SK-N-SH (cell line): ENCODE measurements around the gene NTM.

Experiments used
- CHD2 ChIP-seq: fragments of 150-350 bp; IDR thresholded peaks from 2 replicates; pipeline ENCODE4 v1.6.1; 2018; ENCODE audit warnings: low read length; ENCODE audit not compliant: partially characterized antibody
- CTCF ChIP-seq: fragments of 200-600 bp; sonication (generic); IDR thresholded peaks from 2 replicates; pipeline ENCODE4 v1.6.1; 2017; ENCODE audit warnings: antibody characterized with exemption, mild to moderate bottlenecking, moderate library complexity
- EP300 ChIP-seq, 2 experiments: IDR thresholded peaks; 2 replicates each; pipeline versions ENCODE4 v1.4.0 to v1.6.1; 2012; ENCODE audit warnings: borderline replicate concordance in 1 of 2, low read depth in 1 of 2, low read length in 1 of 2
- EZH2phosphoT487 ChIP-seq: fragments of 200-600 bp; sonication (generic); IDR thresholded peaks from 2 replicates; pipeline ENCODE4 v1.6.1; 2017; ENCODE audit warnings: low read depth, mixed run types, mild to moderate bottlenecking, antibody characterized with exemption, moderate library complexity, borderline replicate concordance
- GABPA ChIP-seq: IDR thresholded peaks from 2 replicates; pipeline ENCODE4 v1.4.0; 2012; ENCODE audit warnings: low read depth, mild to moderate bottlenecking
- GATA2 ChIP-seq: sonication (generic); formaldehyde crosslinking; IDR thresholded peaks from 2 replicates; pipeline ENCODE4 v1.5.0; 2020; ENCODE audit warnings: mild to moderate bottlenecking, missing genetic modification reagents
- JUND ChIP-seq: IDR thresholded peaks from 2 replicates; pipeline ENCODE4 v1.4.0; 2012
- MEF2A ChIP-seq: IDR thresholded peaks from 2 replicates; pipeline ENCODE4 v1.4.0; 2012; ENCODE audit warnings: low read depth, borderline replicate concordance
- NFIC ChIP-seq: IDR thresholded peaks from 2 replicates; pipeline ENCODE4 v1.4.0; 2012; ENCODE audit warnings: borderline replicate concordance
- POLR2AphosphoS5 ChIP-seq: IDR thresholded peaks from 2 replicates; pipeline ENCODE4 v1.6.1; 2012; ENCODE audit warnings: low read depth, low read length
- RAD21 ChIP-seq: IDR thresholded peaks from 2 replicates; pipeline ENCODE4 v1.6.1; 2012; ENCODE audit warnings: mild to moderate bottlenecking, low read length
- RCOR1 ChIP-seq: fragments of 150-350 bp; IDR thresholded peaks from 2 replicates; pipeline ENCODE4 v1.6.1; 2017; ENCODE audit warnings: antibody characterized with exemption, low read length
- RFX5 ChIP-seq: IDR thresholded peaks from 2 replicates; pipeline ENCODE4 v1.6.1; 2012; ENCODE audit warnings: mild to moderate bottlenecking, improper control_type of control experiment, low read length
- TAF1 ChIP-seq: IDR thresholded peaks from 2 replicates; pipeline ENCODE4 v1.6.1; 2012; ENCODE audit warnings: low read depth, mild to moderate bottlenecking, low read length, moderate library complexity, borderline replicate concordance

- TF ChIP-seq TAF1 (no peak), NFIC (no peak), RFX5 (no peak), CTCF (no peak), GATA2 (CRISPR knock-in tag) (no peak), RCOR1 (no peak), POLR2AphosphoS5 (no peak), EZH2phosphoT487 (no peak), JUND (no peak), MEF2A (no peak), RAD21 (no peak), CHD2 (no peak), GABPA (no peak), EP300 (IDR thresholded peaks at IDR 0.05; ENCODE audit: borderline replicate concordance in 1 of 2, low read depth in 1 of 2, low read length in 1 of 2) (no peak)
These were observed 31.6 kb downstream of the NTM start for GRCh38 chr11:131402040-131402439.
